Measurements from ENCODE around the gene TENM4.

TENM4 gene

GRCh38 chr11:79006854-79007253 is 434.0 kb downstream of the TENM4 start:
- Histone ChIP-seq H3K9me3 (ENCODE audit: control insufficient read depth, insufficient read depth, low read depth, low read length) (no peaks in the 10 kb centered on the region), H3K36me3 (ENCODE audit: control insufficient read depth in 2 of 2, insufficient read depth in 1 of 2, low read length in 2 of 2) (no peaks in the 10 kb centered on the region), H3K4me1 (ENCODE audit: control insufficient read depth, insufficient read depth, low read length) (no peaks in the 10 kb centered on the region), H3K4me3 (ENCODE audit: low read depth, low read length) (no peak overlapping the region), H3K27ac (ENCODE audit: extremely low read depth, low read depth, low read length) (no peak overlapping the region)
- no peak for TF ChIP-seq KLF10 (tag by site-specific recombination; IDR thresholded peaks at IDR 0.05)
- no peak for TF ChIP-seq ZNF24 (tag by site-specific recombination; IDR thresholded peaks at IDR 0.05)
- TF ChIP-seq ZNF184 (tag by site-specific recombination; IDR thresholded peaks at IDR 0.05), result no peak
- no peak for TF ChIP-seq HOXA7 (CRISPR knock-in tag; IDR thresholded peaks at IDR 0.05; ENCODE audit: borderline replicate concordance)
- TF ChIP-seq ZNF19 (tag by site-specific recombination; IDR thresholded peaks at IDR 0.05; ENCODE audit: low read depth), result no peak
- no peak for TF ChIP-seq BCL11A (tag by site-specific recombination; IDR thresholded peaks at IDR 0.05; ENCODE audit: low read depth)
- TF ChIP-seq ZNF501 (tag by site-specific recombination; IDR thresholded peaks at IDR 0.05), result no peak
- no peak for TF ChIP-seq ZIC2 (tag by site-specific recombination; IDR thresholded peaks at IDR 0.05)
- TF ChIP-seq, protein P1, sequence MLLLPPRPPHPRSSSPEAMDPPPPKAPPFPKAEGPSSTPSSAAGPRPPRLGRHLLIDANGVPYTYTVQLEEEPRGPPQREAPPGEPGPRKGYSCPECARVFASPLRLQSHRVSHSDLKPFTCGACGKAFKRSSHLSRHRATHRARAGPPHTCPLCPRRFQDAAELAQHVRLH (tag by site-specific recombination; IDR thresholded peaks at IDR 0.05), result no peak
- no peak for TF ChIP-seq ZNF114 (tag by site-specific recombination; IDR thresholded peaks at IDR 0.05)
- CTCF ChIA-PET, result interaction anchor here (0.6 kb wide), 2 partner anchors 45 to 122 kb away, joined by 3 to 5 read pairs; no protein-coding TSS in a partner anchor
- POLR2A ChIA-PET, result no interaction called here

- Histone ChIP-seq H3K4me3 (ENCODE audit: low read depth, low read length) (no peak overlapping the region), H3K4me1 (ENCODE audit: control insufficient read depth, insufficient read depth, low read length) (no peaks in the 10 kb centered on the region), H3K27ac (ENCODE audit: extremely low read depth, low read depth, low read length) (no peak overlapping the region), H3K36me3 (ENCODE audit: control insufficient read depth in 2 of 2, insufficient read depth in 1 of 2, low read length in 2 of 2) (no peaks in the 10 kb centered on the region), H3K9me3 (ENCODE audit: control insufficient read depth, insufficient read depth, low read depth, low read length) (no peaks in the 10 kb centered on the region)
- CTCF ChIA-PET, result interaction anchor here (1.3 to 1.4 kb wide), 2 partner anchors 198 to 281 kb away, joined by 4 to 5 read pairs; no protein-coding TSS in a partner anchor
- POLR2A ChIA-PET, result no interaction called here
- TF ChIP-seq ZNF585B (tag by site-specific recombination; IDR thresholded peaks at IDR 0.05) (no peak), KLF9 (tag by site-specific recombination; IDR thresholded peaks at IDR 0.05; ENCODE audit: low read depth) (no peak), ZFP3 (tag by site-specific recombination; IDR thresholded peaks at IDR 0.05; ENCODE audit: low read depth) (no peak), ZNF677 (tag by site-specific recombination; IDR thresholded peaks at IDR 0.05) (no peak), ZFHX2 (tag by site-specific recombination; conservative IDR thresholded peaks at IDR 0.05) (no peak), ZNF341 (tag by site-specific recombination; IDR thresholded peaks at IDR 0.05; ENCODE audit: low read depth) (no peak), ZNF10 (tag by site-specific recombination; IDR thresholded peaks at IDR 0.05) (no peak), ZNF433 (tag by site-specific recombination; IDR thresholded peaks at IDR 0.05; ENCODE audit: low read depth) (no peak), ZNF426 (tag by site-specific recombination; IDR thresholded peaks at IDR 0.05) (no peak), ZSCAN4 (tag by site-specific recombination; IDR thresholded peaks at IDR 0.05) (no peak), ZNF416 (tag by site-specific recombination; IDR thresholded peaks at IDR 0.05) (no peak)
- TF ChIP-seq, protein P2, sequence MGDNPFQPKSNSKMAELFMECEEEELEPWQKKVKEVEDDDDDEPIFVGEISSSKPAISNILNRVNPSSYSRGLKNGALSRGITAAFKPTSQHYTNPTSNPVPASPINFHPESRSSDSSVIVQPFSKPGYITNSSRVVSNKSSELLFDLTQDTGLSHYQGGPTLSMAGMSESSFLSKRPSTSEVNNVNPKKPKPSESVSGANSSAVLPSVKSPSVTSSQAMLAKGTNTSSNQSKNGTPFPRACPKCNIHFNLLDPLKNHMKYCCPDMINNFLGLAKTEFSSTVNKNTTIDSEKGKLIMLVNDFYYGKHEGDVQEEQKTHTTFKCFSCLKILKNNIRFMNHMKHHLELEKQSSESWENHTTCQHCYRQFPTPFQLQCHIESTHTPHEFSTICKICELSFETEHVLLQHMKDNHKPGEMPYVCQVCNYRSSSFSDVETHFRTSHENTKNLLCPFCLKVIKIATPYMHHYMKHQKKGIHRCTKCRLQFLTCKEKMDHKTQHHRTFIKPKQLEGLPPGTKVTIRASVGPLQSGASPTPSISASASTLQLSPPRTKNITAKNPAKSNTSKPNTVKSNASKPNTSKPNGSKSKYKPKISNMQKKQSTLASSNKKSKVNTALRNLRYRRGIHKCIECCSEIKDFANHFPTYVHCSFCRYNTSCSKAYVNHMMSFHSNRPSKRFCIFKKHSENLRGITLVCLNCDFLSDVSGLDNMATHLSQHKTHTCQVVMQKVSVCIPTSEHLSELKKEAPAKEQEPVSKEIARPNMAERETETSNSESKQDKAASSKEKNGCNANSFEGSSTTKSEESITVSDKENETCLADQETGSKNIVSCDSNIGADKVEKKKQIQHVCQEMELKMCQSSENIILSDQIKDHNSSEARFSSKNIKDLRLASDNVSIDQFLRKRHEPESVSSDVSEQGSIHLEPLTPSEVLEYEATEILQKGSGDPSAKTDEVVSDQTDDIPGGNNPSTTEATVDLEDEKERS (tag by site-specific recombination; IDR thresholded peaks at IDR 0.05), result no peak
- TF ChIP-seq, protein P3, sequence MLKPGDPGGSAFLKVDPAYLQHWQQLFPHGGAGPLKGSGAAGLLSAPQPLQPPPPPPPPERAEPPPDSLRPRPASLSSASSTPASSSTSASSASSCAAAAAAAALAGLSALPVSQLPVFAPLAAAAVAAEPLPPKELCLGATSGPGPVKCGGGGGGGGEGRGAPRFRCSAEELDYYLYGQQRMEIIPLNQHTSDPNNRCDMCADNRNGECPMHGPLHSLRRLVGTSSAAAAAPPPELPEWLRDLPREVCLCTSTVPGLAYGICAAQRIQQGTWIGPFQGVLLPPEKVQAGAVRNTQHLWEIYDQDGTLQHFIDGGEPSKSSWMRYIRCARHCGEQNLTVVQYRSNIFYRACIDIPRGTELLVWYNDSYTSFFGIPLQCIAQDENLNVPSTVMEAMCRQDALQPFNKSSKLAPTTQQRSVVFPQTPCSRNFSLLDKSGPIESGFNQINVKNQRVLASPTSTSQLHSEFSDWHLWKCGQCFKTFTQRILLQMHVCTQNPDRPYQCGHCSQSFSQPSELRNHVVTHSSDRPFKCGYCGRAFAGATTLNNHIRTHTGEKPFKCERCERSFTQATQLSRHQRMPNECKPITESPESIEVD (tag by site-specific recombination; IDR thresholded peaks at IDR 0.05), result no peak
- TF ChIP-seq, protein P4, sequence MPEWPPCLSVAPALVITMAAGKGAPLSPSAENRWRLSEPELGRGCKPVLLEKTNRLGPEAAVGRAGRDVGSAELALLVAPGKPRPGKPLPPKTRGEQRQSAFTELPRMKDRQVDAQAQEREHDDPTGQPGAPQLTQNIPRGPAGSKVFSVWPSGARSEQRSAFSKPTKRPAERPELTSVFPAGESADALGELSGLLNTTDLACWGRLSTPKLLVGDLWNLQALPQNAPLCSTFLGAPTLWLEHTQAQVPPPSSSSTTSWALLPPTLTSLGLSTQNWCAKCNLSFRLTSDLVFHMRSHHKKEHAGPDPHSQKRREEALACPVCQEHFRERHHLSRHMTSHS (tag by site-specific recombination; IDR thresholded peaks at IDR 0.05), result no peak
Observed at GRCh38 chr11:78996007-78996406, 444.8 kb downstream of the TENM4 start.
